Tibial artery (tissue), 4 donors: ENCODE measurements around the gene SEPTIN12.

Experiments
- DNase-seq, 2 donors: peaks; one replicate each; pipeline ENCODE4 v3.0.0-alpha.2; 2019
- H3K27ac ChIP-seq, 2 donors: fragments of 200-600 bp; sonication (generic) in 1 of 2; 1 replicate in 1 of 2; 2 replicates in 1 of 2; pipeline ENCODE4 v1.5.1; 2018 to 2019; ENCODE audit warnings: mild to moderate bottlenecking in 1 of 2
- H3K27me3 ChIP-seq, 2 donors: fragments of 200-600 bp; sonication (generic) in 1 of 2; one replicate each; pipeline versions ENCODE4 v1.5.1 to v1.6.0; 2016 to 2019
- H3K36me3 ChIP-seq, 3 donors: fragments of 200-600 bp; sonication (generic) in 2 of 3; one replicate each; pipeline ENCODE4 v1.5.1; 2016 to 2019; ENCODE audit warnings: mild to moderate bottlenecking in 2 of 3
- H3K4me1 ChIP-seq, 4 donors: fragments of 200-600 bp; sonication (generic) in 2 of 4; 1 replicate in 3 of 4; 2 replicates in 1 of 4; pipeline ENCODE4 v1.5.1; 2016 to 2019
- H3K4me3 ChIP-seq, 2 donors: fragments of 200-600 bp; sonication (generic) in 1 of 2; 1 replicate in 1 of 2; 2 replicates in 1 of 2; pipeline ENCODE4 v1.5.1; 2018 to 2019; ENCODE audit warnings: mild to moderate bottlenecking in 2 of 2
- H3K9me3 ChIP-seq, 3 donors: fragments of 200-600 bp; sonication (generic) in 1 of 3; one replicate each; pipeline ENCODE4 v1.5.1; 2016 to 2019
- intact Hi-C: fragments of 100-400 bp; cut with DNase I; formaldehyde crosslinking; loops from one replicate; pipeline ENCODE4 v1.15.0; 2023; ENCODE audit warnings: low total_unique reads
- TF ChIP-seq, protein P1 (sequence below), 2 experiments: fragments of 200-600 bp in 1 of 2; fragments of 450-650 bp in 1 of 2; IDR thresholded peaks; one replicate each; pipeline ENCODE4 v1.5.1; 2017 to 2019; ENCODE audit warnings: antibody characterized with exemption in 2 of 2, mild to moderate bottlenecking in 1 of 2, moderate library complexity in 1 of 2

Gene SEPTIN12

DNA sequence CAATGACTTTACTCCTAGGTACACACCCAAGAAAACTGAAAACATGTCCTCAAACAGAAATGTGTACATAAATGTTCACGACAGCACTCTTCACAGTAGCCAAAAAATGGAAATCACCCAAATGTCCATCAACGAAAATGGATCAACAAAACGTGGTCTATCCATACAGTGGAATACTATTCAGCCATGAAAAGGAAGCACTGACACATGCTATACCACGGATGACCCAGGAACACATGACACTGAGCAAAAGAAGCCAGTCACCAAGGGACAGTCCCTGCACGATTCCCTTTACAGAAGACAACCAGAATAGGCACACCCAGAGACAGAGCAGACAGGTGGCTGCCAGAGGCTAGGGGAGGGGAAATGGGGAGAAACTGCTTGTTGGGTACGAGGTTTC, 32.5 kb downstream of the SEPTIN12 start:
- Histone ChIP-seq H3K4me1 (no peaks in the 10 kb centered on the region), H3K27ac (no peak overlapping the region), H3K4me3 (no peak overlapping the region), H3K36me3 (peaks cover 79 to 100% (median 98%) of the 10 kb centered on the region in 3 donors), H3K9me3 (no peaks in the 10 kb centered on the region), H3K27me3 (no peaks in the 10 kb centered on the region)
- no peak for DNase-seq
- intact Hi-C loops: no loop called here
- TF ChIP-seq, protein P1, sequence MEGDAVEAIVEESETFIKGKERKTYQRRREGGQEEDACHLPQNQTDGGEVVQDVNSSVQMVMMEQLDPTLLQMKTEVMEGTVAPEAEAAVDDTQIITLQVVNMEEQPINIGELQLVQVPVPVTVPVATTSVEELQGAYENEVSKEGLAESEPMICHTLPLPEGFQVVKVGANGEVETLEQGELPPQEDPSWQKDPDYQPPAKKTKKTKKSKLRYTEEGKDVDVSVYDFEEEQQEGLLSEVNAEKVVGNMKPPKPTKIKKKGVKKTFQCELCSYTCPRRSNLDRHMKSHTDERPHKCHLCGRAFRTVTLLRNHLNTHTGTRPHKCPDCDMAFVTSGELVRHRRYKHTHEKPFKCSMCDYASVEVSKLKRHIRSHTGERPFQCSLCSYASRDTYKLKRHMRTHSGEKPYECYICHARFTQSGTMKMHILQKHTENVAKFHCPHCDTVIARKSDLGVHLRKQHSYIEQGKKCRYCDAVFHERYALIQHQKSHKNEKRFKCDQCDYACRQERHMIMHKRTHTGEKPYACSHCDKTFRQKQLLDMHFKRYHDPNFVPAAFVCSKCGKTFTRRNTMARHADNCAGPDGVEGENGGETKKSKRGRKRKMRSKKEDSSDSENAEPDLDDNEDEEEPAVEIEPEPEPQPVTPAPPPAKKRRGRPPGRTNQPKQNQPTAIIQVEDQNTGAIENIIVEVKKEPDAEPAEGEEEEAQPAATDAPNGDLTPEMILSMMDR (IDR thresholded peaks at IDR 0.05): no peak

DNA sequence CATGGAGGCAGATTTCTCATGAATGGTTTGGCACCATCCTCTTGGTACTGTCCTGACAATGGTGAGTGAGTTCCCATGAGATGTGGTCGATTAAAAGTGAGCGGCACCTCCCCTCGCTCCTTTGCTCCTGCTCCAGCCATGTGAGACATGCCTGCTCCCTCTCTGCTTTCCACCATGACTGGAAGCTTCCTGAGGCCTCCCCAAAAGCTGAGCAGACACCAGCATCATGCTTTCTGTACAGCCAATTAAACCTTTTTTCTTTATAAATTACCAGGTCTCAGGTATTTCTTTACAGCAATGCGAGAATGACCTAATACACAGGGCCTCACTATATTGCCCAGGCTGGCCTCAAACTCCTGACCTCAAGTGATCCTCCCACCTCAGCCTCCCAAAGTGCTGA, 33.3 kb downstream of the SEPTIN12 start:
- H3K4me1 ChIP-seq: no peaks in the 10 kb centered on the region
- H3K4me3 ChIP-seq: no peak overlapping the region
- peaks cover 72 to 100% (median 98%) of the 10 kb centered on the region in 3 donors for H3K36me3 ChIP-seq
- H3K27ac ChIP-seq: no peak overlapping the region
- H3K9me3 ChIP-seq: no peaks in the 10 kb centered on the region
- TF ChIP-seq, protein P1 (IDR thresholded peaks at IDR 0.05): no peak
- intact Hi-C loops: no loop called here
- no peaks in the 10 kb centered on the region for H3K27me3 ChIP-seq
- DNase-seq: no peak

DNA sequence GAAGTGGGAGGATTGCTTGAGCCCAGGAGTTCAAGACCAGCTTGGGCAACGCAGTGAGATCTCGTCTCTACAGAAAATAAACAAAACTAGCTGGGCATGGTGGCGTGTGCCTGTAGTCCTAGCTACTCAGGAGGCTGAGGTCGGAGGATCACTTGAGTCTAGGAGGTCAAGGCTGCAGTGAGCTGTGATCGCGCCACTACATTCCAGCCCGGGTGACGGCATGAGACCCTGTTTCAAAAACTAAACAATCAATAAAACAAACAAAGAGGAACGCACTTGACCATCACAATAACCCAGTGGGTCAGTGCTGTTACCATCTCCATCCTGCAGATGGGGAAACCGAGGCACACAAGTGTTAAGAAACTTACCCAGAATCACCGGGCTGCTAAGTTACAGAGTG, 34.9 kb downstream of the SEPTIN12 start:
- Histone ChIP-seq H3K9me3 (no peaks in the 10 kb centered on the region), H3K36me3 (peaks cover 57 to 100% (median 84%) of the 10 kb centered on the region in 3 donors), H3K4me1 (no peaks in the 10 kb centered on the region), H3K27ac (no peak overlapping the region), H3K4me3 (no peak overlapping the region), H3K27me3 (no peaks in the 10 kb centered on the region)
- intact Hi-C loops: no loop called here
- TF ChIP-seq, protein P1 (IDR thresholded peaks at IDR 0.05): no peak
- no peak for DNase-seq

DNA sequence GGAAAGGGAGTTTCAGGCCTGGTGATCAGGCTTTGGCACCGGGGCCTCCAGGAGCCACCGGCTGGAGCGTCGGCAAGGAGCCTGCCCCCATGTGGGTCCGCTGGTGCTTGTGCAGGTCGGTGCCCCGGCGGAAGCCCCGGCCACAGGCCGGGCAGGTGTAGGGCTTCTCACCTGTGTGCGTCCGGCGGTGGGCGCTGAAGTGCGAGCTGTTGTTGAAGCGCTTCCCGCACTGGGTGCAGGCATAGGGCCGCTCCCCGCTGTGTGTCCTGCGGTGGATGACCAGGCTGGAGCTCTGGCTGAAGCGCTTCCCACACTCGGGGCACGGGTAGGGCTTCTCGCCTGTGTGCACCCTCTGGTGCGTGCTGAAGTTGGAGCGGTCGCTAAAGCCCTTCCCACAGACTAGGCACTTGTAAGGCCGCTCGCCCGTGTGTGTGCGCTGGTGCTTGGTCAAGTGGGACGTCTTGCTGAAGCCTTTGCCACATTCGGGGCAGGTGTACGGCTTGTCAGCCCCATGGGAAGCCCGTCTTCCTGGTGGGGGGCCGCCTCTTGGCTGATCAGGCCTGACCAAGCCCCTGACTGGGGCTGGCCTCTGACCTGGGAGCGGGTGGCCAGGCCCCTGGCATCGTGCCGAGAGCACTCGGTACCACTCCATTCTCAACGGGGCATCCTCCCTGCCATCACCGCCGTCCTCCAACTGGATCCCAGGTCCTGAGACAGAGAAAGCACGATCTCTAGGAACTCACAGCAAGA, 35.6 kb downstream of the SEPTIN12 start:
- no peak for DNase-seq
- Histone ChIP-seq H3K36me3 (peaks cover 50 to 93% (median 77%) of the 10 kb centered on the region in 3 donors), H3K4me1 (peaks cover 0 to 2% (median under 1%) of the 10 kb centered on the region in 4 donors), H3K4me3 (no peak overlapping the region), H3K27ac (no peak overlapping the region), H3K27me3 (no peaks in the 10 kb centered on the region), H3K9me3 (no peaks in the 10 kb centered on the region)
- TF ChIP-seq, protein P1 (IDR thresholded peaks at IDR 0.05): no peak
- intact Hi-C loops: no loop called here

DNA sequence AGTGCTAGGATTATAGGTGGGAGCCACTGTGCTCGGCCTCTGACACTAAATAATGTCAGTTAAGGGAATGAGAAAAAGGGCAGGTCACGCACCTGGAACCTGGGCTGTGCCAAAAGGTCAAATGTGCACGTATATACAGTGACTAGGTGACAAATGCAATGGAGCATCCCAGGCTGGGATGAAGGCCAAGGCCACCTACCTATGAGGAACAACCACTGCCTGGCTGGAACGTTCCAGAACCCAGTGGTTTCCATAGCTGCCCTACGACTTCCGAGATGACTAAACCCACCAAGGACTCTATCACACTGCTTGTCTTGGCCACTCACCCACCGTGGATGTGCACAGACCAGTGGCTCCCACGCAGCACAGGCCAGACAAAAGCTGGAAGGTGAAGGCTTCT, 37.2 kb downstream of the SEPTIN12 start:
- H3K36me3 ChIP-seq: peaks cover 47 to 77% (median 60%) of the 10 kb centered on the region in 3 donors
- H3K4me1 ChIP-seq: peaks cover 0 to 10% (median 9%) of the 10 kb centered on the region in 4 donors
- DNase-seq: no peak
- H3K27ac ChIP-seq: no peak overlapping the region
- no peaks in the 10 kb centered on the region for H3K27me3 ChIP-seq
- no peaks in the 10 kb centered on the region for H3K9me3 ChIP-seq
- intact Hi-C loops: no loop called here
- no peak overlapping the region for H3K4me3 ChIP-seq
- TF ChIP-seq, protein P1 (IDR thresholded peaks at IDR 0.05): no peak
